GM12801 (cell line): ENCODE results near the gene CANT1.

ENCODE experiments used
- TF ChIP-seq, protein P1 (sequence below): IDR thresholded peaks from one replicate; pipeline ENCODE4 v1.5.1; 2011; ENCODE audit warnings: control low read depth; ENCODE audit not compliant: insufficient read length; ENCODE audit errors: extremely low read depth

The CANT1 gene

DNA sequence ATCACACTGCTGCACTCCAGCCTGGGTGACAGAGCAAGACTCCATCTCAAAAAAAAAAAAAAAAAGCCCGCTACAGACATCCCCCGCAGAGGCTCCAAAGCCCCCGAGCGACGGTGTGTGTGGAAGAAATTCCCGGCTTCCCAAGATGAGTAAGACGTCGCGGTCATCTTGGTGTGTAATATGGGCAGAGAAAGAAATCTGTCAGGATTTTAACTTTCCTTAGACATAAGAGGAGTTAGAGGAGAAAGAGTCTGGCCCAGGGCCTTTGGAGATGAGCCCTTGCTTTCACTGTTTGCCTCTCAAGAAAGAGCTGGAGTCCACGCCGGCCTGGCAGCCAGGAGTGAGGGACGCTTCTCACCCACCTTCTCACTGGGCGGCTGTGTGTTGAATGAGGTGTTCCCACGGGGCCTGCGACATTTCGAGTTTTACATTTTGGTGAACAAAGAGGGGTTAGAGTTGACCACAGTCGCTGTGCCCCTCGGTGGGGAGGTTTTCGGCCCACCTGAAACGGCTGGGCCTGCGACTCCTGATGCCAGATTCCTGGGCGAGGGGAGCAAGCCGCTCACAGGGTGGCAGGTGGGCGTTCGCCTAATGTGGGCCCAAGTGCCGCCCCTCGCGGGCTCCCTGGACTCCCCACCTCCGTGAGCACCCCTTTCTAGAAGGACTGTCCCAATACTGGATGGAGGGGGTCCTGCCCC, 32.3 kb upstream of the CANT1 start:
- TF ChIP-seq, protein P1, sequence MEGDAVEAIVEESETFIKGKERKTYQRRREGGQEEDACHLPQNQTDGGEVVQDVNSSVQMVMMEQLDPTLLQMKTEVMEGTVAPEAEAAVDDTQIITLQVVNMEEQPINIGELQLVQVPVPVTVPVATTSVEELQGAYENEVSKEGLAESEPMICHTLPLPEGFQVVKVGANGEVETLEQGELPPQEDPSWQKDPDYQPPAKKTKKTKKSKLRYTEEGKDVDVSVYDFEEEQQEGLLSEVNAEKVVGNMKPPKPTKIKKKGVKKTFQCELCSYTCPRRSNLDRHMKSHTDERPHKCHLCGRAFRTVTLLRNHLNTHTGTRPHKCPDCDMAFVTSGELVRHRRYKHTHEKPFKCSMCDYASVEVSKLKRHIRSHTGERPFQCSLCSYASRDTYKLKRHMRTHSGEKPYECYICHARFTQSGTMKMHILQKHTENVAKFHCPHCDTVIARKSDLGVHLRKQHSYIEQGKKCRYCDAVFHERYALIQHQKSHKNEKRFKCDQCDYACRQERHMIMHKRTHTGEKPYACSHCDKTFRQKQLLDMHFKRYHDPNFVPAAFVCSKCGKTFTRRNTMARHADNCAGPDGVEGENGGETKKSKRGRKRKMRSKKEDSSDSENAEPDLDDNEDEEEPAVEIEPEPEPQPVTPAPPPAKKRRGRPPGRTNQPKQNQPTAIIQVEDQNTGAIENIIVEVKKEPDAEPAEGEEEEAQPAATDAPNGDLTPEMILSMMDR = no peak

DNA sequence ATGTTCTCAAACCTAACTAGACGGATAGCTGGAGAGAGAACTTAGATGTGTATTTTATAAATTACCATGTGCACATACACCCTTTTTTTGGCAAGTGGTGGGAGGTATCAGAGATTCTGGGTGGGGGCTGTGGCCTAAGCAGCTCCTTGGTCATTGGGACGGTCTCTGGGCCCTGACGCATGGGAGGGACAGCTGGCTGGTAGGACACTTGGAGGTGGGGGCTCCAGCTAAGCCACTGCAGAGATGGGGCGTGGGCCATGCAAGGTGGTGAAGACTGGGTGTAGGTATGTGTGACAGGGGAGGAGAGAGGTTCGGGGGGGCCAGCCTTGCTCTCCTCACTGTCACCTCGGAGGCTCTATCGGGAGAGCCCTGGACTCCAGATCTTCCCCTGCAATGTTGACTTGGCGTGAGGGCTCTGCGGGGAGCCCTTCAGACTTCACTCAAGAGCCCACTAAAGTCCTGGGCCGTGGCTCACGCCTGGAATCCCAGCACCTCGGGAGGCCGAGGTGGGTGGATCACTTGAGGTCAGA, 31.5 kb upstream of the CANT1 start:
- TF ChIP-seq, protein P1 = no peak

DNA sequence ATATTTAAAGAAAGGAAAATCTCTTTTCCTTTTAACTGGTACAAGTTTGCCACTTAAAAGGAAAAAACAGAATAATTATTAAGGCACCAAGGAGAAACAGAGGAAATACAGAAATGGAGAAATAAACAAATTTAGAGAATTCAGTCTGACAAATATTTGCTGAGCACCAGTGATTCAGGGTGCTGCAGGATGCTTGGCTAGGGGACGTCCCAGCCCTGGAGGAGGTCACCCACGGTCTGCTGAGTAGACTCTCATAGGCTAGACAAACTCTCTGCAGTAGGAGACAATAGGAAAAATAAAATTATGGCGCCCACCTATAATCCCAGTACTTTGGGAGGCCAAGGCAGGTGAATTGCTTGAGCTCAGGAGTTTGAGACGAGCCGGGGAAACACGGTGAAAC, 30.3 kb upstream of the CANT1 start:
- TF ChIP-seq, protein P1 = no peak

DNA sequence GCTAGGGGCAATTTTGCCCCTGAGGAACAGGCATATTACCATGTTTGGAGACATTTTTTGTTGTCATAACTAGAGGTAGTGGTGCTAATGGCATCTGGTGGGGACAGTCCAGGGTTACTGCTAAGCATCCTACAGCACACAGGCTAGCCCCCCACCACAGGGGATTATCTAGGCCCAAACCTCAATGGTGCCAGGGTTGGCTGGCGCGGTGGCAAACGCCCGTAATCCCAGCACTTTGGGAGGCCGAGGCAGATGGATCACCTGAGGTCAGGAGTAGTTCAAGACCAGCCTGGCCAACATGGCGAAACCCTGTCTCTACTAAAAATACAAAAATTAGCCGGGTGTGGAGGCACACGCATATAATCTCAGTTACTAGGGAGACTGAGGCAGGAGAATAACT, 29.6 kb upstream of the CANT1 start:
- TF ChIP-seq, protein P1 = no peak

DNA sequence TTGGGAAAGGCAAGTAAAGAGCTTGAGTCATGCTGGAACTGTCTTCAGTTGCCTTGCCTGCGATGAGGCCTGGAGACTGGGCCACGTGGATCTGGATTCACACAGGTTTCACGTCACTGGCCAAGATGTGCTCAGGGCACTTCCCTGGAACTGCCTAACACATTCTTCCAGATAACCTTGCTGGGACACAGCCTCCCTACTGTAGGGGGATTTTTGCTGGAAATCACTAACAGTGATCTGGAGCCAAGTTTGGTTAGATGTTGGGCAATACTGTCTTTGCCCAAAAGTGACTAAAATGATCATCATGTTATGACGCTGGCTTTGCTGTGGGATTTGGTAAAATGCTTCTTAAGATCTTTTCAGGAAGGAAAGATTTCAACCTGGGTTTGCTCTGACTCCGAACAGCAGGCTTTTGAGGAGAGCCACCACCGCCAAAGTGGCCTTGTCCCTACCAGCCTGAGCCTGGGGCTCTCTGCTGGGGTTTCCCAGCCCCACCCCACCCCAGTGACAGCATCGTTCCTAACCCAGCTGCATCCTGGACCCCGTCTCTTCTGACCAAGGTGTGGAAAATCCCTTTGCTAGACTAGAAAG, 29.1 kb upstream of the CANT1 start:
- TF ChIP-seq, protein P1 = no peak

DNA sequence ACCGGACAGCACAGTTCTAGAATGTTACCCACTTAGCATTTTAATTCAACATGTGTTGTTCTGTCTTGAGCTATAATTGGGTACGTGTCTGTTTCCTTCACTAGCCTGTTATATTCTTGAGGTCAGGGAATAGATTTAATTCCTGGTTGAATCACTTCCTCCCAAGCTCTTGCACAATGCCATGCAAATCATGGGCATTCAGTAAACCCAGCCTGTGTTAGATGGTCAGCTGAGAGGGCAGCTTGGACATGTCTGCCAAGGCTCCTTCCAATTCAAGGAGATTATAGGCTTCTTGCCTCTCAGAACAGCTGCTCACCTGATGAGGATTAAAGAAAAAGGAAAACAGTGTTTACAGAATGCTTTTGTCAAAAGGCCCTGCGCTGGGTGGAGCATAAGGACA, 27.0 kb upstream of the CANT1 start:
- TF ChIP-seq, protein P1 = no peak

DNA sequence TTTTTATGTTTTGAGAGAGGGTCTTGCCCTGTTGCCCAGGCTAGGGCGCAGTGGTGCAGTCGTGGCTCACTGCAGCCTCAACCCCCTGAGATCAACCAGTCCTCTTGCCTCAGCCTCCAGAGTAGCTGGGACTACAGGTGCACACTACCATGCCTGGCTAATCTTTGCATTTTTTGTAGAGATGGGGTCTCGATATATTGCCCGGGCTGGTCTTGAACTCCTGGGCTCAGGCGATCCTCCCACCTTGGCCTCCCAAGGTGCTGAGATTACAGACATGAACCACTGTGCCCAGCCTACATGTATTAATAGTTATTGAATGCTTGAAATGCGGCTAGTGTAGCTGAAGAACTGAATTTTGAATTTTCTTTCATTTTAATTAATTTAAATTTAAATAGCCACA, 26.6 kb upstream of the CANT1 start:
- TF ChIP-seq, protein P1 = no peak
